GM23248 (cell line): Measurements from ENCODE around the gene IGFALS.

Experiments
- EZH2 ChIP-seq: fragments of 200-600 bp; sonication (generic); IDR thresholded peaks from 2 replicates; pipeline ENCODE4 v1.6.1; 2018; ENCODE audit warnings: antibody characterized with exemption, mild to moderate bottlenecking; ENCODE audit not compliant: insufficient read depth, poor library complexity, severe bottlenecking
- EZH2phosphoT487 ChIP-seq: fragments of 200-600 bp; sonication (generic); IDR thresholded peaks from 2 replicates; pipeline ENCODE4 v1.6.1; 2018; ENCODE audit warnings: antibody characterized with exemption, moderate library complexity, mild to moderate bottlenecking, low read depth; ENCODE audit not compliant: insufficient read depth

DNA sequence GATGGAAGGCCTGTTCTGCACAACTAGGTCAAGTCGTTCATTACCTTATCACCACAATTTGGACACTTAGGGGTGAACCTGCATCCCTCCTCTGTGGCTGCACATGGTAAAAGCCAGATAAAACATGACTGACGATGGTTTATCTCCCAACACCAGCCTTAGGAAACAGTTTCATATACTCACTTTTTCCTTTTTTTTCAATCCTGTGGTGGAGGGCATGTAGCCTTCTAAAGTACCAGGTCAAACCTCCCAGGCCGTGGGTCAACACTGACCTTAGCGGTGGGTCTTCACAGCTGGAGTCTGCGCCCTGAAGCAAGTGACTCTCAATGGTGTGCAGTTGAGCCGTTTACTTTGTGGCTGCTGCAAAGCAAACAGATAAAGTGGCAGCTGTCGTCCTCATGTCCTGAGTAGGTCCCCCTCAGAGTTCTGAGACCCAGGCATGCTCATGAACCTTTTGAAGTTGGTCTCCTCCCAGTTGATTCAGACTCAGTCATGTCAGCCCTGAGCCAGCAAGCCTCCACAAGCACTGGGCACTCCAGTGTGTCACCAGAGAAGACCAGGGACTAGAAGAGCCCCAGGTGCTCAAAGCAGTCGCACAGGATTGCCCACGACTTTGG lies 39.4 kb upstream of the IGFALS start:
- TF ChIP-seq EZH2 (no peak), EZH2phosphoT487 (no peak)
